GM18507 (cell line): ENCODE data around the gene DPEP1.
"Not testable (repeated sequence)": the region's sequence is repeated elsewhere in the genome, so short reads cannot be mapped to it uniquely, and the experiment has no call there.

Source experiments
- DNase-seq: peaks from one replicate; pipeline ENCODE4 v3.0.0; 2011; ENCODE audit warnings: low read depth; ENCODE audit not compliant: insufficient read length; ENCODE audit errors: extremely low spot score
- FAIRE-seq: peaks from 2 replicates; lab custom pipeline; 2011; peaks lifted over from hg19 to GRCh38; lab: Jason Lieb, UNC

DPEP1 gene

GRCh38 chr16:89639385-89639784 is 25.9 kb downstream of the DPEP1 start:
- FAIRE-seq (no peak), DNase-seq (no peak)

GRCh38 chr16:89641458-89642119 is 28.1 kb downstream of the DPEP1 start:
- FAIRE-seq (no peak), DNase-seq (no peak)

- FAIRE-seq (no peak), DNase-seq (no peak)
Measured at GRCh38 chr16:89642574-89642973, 29.1 kb downstream of the DPEP1 start.

- FAIRE-seq (no peak), DNase-seq (no peak)
Measured at GRCh38 chr16:89643769-89644300, 30.4 kb downstream of the DPEP1 start.

GRCh38 chr16:89645122-89645521 is 31.7 kb downstream of the DPEP1 start:
- FAIRE-seq, result no peak
- DNase-seq, result no peak

DNA sequence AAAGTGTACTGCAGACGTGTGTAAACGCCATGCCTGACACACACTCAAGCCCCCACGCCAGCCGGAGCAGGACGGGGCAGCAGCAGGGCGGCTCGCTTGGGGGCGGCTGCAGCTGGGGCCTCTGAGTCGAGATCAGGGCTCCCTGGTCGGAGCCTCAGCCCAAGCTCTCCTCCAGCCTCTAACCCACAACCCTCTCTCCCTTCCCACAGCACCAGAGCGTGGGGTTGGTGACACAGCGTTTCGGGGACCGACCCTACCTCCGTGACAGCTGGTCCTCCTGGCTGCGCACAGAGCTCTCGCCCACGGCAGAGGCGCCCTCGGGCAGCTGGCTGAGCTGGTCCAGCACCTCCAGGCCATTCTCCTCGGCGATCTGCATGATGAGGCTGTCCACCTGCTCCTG is 32.8 kb downstream of the DPEP1 start:
- FAIRE-seq (no peak), DNase-seq (no peak)

- no peak for FAIRE-seq
- no peak for DNase-seq
Measured at GRCh38 chr16:89646906-89647305, 33.5 kb downstream of the DPEP1 start.

DNA sequence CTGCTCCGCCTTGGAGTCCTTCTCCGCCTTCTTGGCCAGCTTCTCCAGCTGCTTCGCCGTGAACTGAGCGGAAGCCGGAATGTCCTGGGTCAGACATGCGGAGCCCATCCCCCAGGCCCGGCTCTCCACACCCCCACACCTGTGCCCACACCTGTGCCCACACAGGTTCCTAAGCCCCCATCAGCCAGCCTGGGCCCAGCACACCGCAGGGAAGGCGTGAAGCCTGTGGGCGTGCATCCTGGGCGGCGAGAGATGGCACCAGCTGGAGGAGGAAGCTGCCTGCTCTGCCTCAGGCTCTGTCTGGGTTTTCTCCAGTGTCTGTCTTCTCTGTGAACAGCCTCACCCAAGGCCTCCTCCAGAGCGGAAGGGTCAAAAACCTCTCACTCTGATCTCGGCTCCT is 38.1 kb downstream of the DPEP1 start:
- FAIRE-seq (no peak), DNase-seq (no peak)

- no peak for FAIRE-seq
Measured at GRCh38 chr16:89653656-89654295, 40.3 kb downstream of the DPEP1 start.

GRCh38 chr16:89655062-89655643 is 41.7 kb downstream of the DPEP1 start:
- DNase-seq, result no peak

More at GRCh38 chr16:89653656-89654295, 40.3 kb downstream of the DPEP1 start:
- no peak for DNase-seq

DNA sequence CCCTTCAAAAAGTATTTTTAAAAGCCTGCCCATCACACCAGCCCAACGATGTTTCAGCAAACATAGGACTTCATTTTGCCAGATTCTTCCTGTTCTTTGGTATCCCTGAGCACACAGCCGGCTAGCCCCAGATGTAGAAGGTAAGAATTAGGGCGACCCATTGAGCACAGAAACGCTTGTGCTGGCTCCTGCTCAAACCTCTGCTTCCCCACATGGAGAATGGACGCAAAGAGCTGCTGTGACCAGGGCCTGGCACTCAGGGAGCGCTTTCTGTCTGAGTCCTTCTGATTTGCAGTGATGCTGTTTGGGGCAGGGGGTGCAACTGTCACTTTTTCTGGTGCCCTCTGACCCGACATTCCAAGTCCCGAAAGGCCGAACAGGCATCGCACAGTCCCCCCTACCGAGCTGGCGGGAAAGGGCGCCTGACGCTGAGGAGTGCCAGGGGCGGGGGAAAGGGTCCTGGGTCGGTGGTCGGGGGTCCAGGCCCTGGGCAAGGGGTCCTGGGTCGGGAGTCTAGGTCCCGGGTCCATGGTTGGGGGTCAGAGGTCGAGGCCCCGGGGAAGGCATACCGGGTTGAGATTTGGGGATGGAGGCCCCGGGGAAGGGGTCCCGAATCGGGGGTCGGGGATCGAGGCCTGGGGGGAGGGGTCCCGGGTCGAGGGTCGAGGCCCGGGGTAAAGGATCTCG is 43.1 kb downstream of the DPEP1 start:
- no peak for DNase-seq

More at GRCh38 chr16:89655062-89655643, 41.7 kb downstream of the DPEP1 start:
- FAIRE-seq, result no peak

DNA sequence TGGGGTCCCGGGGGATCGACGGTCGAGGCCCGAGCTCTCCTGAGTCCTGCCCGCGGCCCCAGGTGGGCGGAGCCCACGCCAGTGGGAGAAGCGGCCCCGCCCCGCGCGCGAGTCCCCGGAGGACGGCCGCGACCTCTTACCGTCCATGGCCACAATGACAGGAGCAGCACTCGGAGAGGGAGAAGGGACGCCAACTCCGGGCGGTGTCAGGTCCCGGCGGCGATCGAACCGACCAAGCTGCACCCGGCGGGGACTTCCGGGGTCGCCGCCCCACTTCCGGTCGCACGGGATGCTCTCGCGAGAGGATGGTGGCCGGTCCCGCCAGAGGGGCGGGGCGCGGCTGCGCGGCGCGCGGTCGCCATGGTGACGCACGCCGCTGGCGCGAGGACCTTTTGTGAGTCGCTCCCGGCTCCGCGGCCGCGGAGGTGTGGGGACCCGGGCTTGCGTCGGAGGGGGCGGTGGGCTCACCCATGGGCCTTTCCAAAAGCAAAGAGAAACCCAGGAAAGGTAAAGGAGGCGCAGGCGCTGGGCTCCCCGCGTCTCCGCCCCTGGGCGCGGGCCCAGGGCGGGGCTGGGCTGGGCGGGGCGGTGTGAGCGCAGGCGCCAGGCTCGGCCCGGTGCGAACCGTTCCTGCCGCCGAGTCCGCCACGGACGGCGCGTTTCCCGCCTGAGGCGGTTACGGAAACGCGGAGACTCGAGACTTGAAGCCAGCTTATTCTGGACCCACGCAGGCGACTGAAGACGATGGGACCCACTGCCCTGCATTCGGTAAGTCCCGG is 44.2 kb downstream of the DPEP1 start, which contains the start of the genes CHMP1A and SPATA33:
Gene CHMP1A (minus strand): TSS at position 267 of the 779 bp plus-strand sequence. CDS start 120 bp downstream, at position 147.
Gene SPATA33 (plus strand): TSS at position 395 of the 779 bp plus-strand sequence. CDS start 76 bp downstream, at position 471.
- peak; percentile 98 for DNase-seq
- FAIRE-seq, result peak; percentile 72

More for the DNA sequence above, 43.1 kb downstream of the DPEP1 start:
- no peak for FAIRE-seq

DNA sequence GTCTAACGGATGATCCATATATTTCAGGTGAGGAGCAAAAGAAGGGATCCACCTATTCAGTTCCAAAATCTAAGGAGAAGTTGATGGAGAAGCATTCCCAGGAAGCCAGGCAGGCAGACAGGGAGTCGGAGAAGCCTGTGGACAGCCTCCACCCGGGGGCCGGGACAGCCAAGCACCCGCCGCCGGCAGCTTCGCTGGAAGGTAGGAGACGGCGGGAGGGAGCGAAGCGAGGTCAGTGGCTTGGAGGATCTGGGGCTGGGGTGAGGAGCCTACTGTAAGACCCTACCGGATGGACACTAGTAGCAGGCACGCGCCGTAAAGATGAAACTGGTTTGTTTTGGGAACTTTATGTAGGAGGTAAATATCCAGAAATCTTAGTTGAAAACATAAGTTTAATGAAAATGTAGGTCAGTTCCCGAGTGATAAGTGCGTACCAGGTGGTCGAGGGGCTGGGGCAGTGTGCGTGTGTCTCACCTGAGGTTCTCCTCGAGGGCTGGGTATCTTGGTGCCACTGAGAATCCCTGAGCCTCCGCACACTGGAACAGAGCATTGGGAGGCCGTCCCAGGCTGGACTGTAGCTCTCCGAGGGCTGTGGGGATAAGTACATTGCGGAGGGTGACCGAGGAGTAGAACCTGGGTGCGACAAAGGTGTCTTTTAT is 44.9 kb downstream of the DPEP1 start:
- FAIRE-seq (no peak), DNase-seq (no peak)

DNA sequence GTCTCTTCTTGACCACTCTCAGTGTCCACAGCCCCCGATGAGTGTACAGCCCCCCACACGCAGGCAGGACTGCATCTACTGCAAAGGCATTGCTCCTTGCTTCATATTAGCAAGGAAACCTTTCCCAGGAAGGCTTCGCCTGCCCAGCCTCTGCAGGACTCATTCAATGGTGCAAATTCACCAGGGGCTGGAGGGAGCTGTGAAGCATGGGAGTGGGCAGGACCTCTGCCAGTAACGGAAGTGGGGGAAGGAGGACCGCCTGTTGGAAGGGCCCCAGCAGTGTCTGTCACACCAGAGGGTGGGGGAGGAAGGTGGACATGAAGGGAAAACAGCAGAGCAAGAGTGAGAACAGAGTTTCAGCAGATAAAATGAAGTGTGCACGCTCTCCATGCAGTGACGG is 46.7 kb downstream of the DPEP1 start:
- FAIRE-seq (no peak), DNase-seq (no peak)

GRCh38 chr16:89661215-89661614 is 47.8 kb downstream of the DPEP1 start:
- FAIRE-seq, result no peak
- DNase-seq, result no peak

DNA sequence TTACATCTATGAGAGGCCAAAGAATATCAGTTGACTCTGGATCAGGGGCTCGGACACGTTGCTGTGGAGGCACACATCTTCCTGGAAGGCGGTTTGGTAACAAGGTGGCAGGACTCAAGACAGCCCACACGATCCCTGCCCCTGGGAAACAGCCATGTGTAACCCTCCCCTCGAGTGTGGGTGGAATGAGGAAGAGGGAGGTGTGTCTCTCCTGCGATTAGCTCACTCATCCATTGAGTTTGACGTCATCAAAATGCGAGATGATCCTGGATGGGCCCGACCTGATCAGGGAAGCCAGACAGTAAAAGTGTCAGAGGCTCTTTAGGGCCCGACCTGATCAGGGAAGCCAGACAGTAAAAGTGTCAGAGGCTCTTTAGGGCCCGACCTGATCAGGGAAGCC is 50.8 kb downstream of the DPEP1 start:
- FAIRE-seq, DNase-seq: not testable (repeated sequence)

DNA sequence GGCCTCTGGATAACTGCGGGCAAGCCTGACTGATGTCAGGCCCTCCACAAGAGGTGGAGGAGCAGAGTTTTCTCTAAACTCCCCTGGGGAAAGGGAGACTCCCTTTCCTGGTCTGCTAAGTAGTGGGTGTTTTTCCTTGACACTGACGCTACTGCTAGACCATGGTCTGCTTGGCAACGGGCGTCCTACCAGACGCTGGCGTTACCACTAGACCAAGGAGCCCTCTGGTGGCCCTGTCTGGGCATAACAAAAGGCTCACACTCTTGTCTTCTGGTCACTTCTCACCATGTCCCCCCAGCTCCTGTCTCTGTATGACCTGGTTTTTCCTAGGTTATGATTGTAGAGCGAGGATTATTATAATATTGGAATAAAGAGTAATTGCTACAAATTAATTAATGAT is 53.6 kb downstream of the DPEP1 start:
- FAIRE-seq, DNase-seq: not testable (repeated sequence)

- DNase-seq (no peak), FAIRE-seq (no peak)
Measured at GRCh38 chr16:89667633-89668032, 54.2 kb downstream of the DPEP1 start.

GRCh38 chr16:89668790-89669158 is 55.3 kb downstream of the DPEP1 start:
- no peak for DNase-seq
- FAIRE-seq, result no peak
